OCI-LY7 (cell line): ENCODE measurements around the gene LRRC7. TPM values are rescaled to one million over a fixed set of nuclear protein-coding genes. Genes with fewer than 3 reads are reported as not detected.

Experiments
- BruUV-seq: library from RNA; stranded (reverse); fragments of 400-500 nt; replicated peaks from 2 replicates; lab custom pipeline; 2021; lab: Mats Ljungman, UMichigan
- CTCF ChIA-PET: fragments of 300-600 bp; sonication (Branson Sonifier 250); formaldehyde crosslinking; loops from one replicate; lab custom pipeline; 2022; ENCODE audit warnings: antibody characterized with exemption; ENCODE audit not compliant: unreplicated experiment; lab: Charles Lee
- POLR2A ChIA-PET: fragments of 300-600 bp; sonication (Branson Sonifier 250); formaldehyde crosslinking; loops from one replicate; lab custom pipeline; 2022; ENCODE audit warnings: antibody characterized with exemption; lab: Charles Lee
- DNase-seq: peaks from one replicate; pipeline ENCODE4 v3.0.0-alpha.2; 2015; ENCODE audit warnings: low spot score
- H2AFZ ChIP-seq: fragments of 200-600 bp; sonication (generic), shearing (Covaris generic); 2 replicates; pipeline ENCODE4 v1.6.1; 2014; ENCODE audit warnings: mild to moderate bottlenecking, antibody characterized with exemption, low read length, moderate library complexity
- H3K27ac ChIP-seq: fragments of 200-600 bp; sonication (generic); 2 replicates; pipeline ENCODE4 v1.5.1; 2014; ENCODE audit warnings: mixed run types, low read depth, mild to moderate bottlenecking, moderate library complexity, low read length, inconsistent platforms; ENCODE audit not compliant: poor library complexity, severe bottlenecking
- H3K36me3 ChIP-seq: fragments of 200-600 bp; sonication (generic); 2 replicates; pipeline ENCODE4 v1.6.1; 2014; ENCODE audit warnings: mild to moderate bottlenecking, antibody characterized with exemption, low read length, moderate library complexity, mixed read lengths; ENCODE audit not compliant: insufficient read depth
- H3K4me1 ChIP-seq: fragments of 200-600 bp; sonication (generic); 2 replicates; pipeline ENCODE4 v1.5.1; 2014; ENCODE audit warnings: mild to moderate bottlenecking, low read length; ENCODE audit not compliant: insufficient read depth, poor library complexity, severe bottlenecking
- H3K4me2 ChIP-seq: fragments of 200-600 bp; sonication (generic); 2 replicates; pipeline ENCODE4 v1.6.1; 2014; ENCODE audit warnings: mild to moderate bottlenecking, low read length
- H3K4me3 ChIP-seq: fragments of 200-600 bp; sonication (generic); 2 replicates; pipeline ENCODE4 v1.5.1; 2014; ENCODE audit warnings: mild to moderate bottlenecking, low read depth, low read length; ENCODE audit not compliant: poor library complexity, severe bottlenecking
- H3K79me2 ChIP-seq: fragments of 200-600 bp; sonication (generic); 2 replicates; pipeline ENCODE4 v1.6.1; 2016; ENCODE audit warnings: low read depth, mild to moderate bottlenecking, low read length, moderate library complexity, mixed read lengths; ENCODE audit not compliant: insufficient read depth
- H3K9me2 ChIP-seq: fragments of 200-600 bp; sonication (generic); 2 replicates; pipeline ENCODE4 v1.6.1; 2016; ENCODE audit warnings: mild to moderate bottlenecking, low read length, mixed read lengths; ENCODE audit not compliant: insufficient read depth
- H3K9me3 ChIP-seq: fragments of 200-600 bp; sonication (generic); 2 replicates; pipeline ENCODE4 v1.6.1; 2014; ENCODE audit warnings: mild to moderate bottlenecking, mixed run types, low read length, mixed read lengths
- H4K20me1 ChIP-seq: fragments of 200-600 bp; sonication (generic); 2 replicates; pipeline ENCODE4 v1.6.1; 2014; ENCODE audit warnings: mild to moderate bottlenecking, antibody characterized with exemption, low read length, moderate library complexity, mixed read lengths; ENCODE audit not compliant: insufficient read depth
- CTCF ChIP-seq: fragments of 200-600 bp; sonication (generic); conservative IDR thresholded peaks from 2 replicates; pipeline ENCODE4 v1.5.1; 2014; ENCODE audit warnings: mild to moderate bottlenecking, antibody characterized with exemption, low read length, moderate library complexity, mixed read lengths
- EZH2phosphoT487 ChIP-seq: fragments of 200-600 bp; sonication (generic); IDR thresholded peaks from 2 replicates; pipeline ENCODE4 v1.6.1; 2018; ENCODE audit warnings: low read depth, borderline replicate concordance, mild to moderate bottlenecking, mixed run types, antibody characterized with exemption, low read length, moderate library complexity, mixed read lengths
- intact Hi-C: fragments of 100-400 bp; cut with micrococcal nuclease; formaldehyde crosslinking; loops from one replicate; pipeline ENCODE4 v1.10.0; 2022; ENCODE audit not compliant: unreplicated experiment
- total RNA-seq, 2 experiments: library from RNA; depleted of rRNA in 1 of 2; stranded (reverse); fragments of >200 nt in 1 of 2; shearing (Covaris generic) in 1 of 2; gene quantifications; 2 replicates each; pipeline ENCODE4 v1.2.3, GENCODE V29; 2014 to 2022

Gene LRRC7
- total RNA-seq, 2 experiments from 2014 or later, result not detected

GRCh38 chr1:69888657-69889056 lies 320.9 kb downstream of the LRRC7 start:
- no peaks in the 10 kb centered on the region for H3K9me3 ChIP-seq
- no peaks in the 10 kb centered on the region for H3K79me2 ChIP-seq
- ChIA-PET CTCF (no interaction called here), POLR2A (no interaction called here)
- H3K9me2 ChIP-seq, result no peaks in the 10 kb centered on the region
- no peaks in the 10 kb centered on the region for H4K20me1 ChIP-seq
- DNase-seq, result no peak
- intact Hi-C loops, result no loop called here
- TF ChIP-seq EZH2phosphoT487 (no peak), CTCF (no peak)
- H3K4me2 ChIP-seq, result no peak overlapping the region
- no peak overlapping the region for H2AFZ ChIP-seq
- BruUV-seq, result no TSS peak
- H3K4me1 ChIP-seq, result no peaks in the 10 kb centered on the region
- no peaks in the 10 kb centered on the region for H3K36me3 ChIP-seq
- H3K4me3 ChIP-seq, result no peak overlapping the region
- no peak overlapping the region for H3K27ac ChIP-seq

GRCh38 chr1:69898403-69898947 lies 330.8 kb downstream of the LRRC7 start:
- intact Hi-C loops, result no loop called here
- Histone ChIP-seq H3K36me3 (no peaks in the 10 kb centered on the region), H3K4me2 (no peak overlapping the region), H3K27ac (no peak overlapping the region), H3K9me2 (no peaks in the 10 kb centered on the region), H3K79me2 (no peaks in the 10 kb centered on the region), H3K4me3 (no peak overlapping the region), H4K20me1 (no peaks in the 10 kb centered on the region), H3K9me3 (no peaks in the 10 kb centered on the region), H3K4me1 (no peaks in the 10 kb centered on the region), H2AFZ (no peak overlapping the region)
- no peak for TF ChIP-seq CTCF
- no peak for TF ChIP-seq EZH2phosphoT487
- POLR2A ChIA-PET, result interaction anchor here (0.6 kb wide), 1 partner anchor 978 kb away, joined by 3 read pairs; no protein-coding TSS in a partner anchor
- DNase-seq, result no peak
- CTCF ChIA-PET, result no interaction called here
- no TSS peak for BruUV-seq

GRCh38 chr1:69911301-69911801 lies 343.6 kb downstream of the LRRC7 start:
- Histone ChIP-seq H4K20me1 (no peaks in the 10 kb centered on the region), H3K9me3 (no peaks in the 10 kb centered on the region), H3K79me2 (no peaks in the 10 kb centered on the region), H3K4me2 (no peak overlapping the region), H3K9me2 (no peaks in the 10 kb centered on the region), H3K36me3 (no peaks in the 10 kb centered on the region), H3K4me3 (no peak overlapping the region), H3K27ac (no peak overlapping the region), H2AFZ (no peak overlapping the region), H3K4me1 (no peaks in the 10 kb centered on the region)
- no peak for DNase-seq
- intact Hi-C loops, result no loop called here
- ChIA-PET CTCF (no interaction called here), POLR2A (no interaction called here)
- no TSS peak for BruUV-seq
- TF ChIP-seq EZH2phosphoT487, result no peak
- TF ChIP-seq CTCF, result no peak
